Hepatocyte (in vitro differentiated cells): ENCODE data around the gene OR52J3. TPM values are rescaled to one million over a fixed set of nuclear protein-coding genes. Genes with fewer than 3 reads are reported as not detected.

ENCODE experiments used
- DNase-seq: peaks from one replicate; pipeline ENCODE4 v3.0.0-alpha.2; 2016; ENCODE audit warnings: low spot score
- H2AFZ ChIP-seq: fragments of 200-600 bp; sonication (generic); 2 replicates; pipeline ENCODE4 v1.6.0; 2016; ENCODE audit warnings: antibody characterized with exemption, mild to moderate bottlenecking
- H3K27ac ChIP-seq: fragments of 200-600 bp; sonication (generic); 2 replicates; pipeline ENCODE4 v1.5.1; 2016; ENCODE audit warnings: mild to moderate bottlenecking
- H3K27me3 ChIP-seq: fragments of 200-600 bp; sonication (generic); 2 replicates; pipeline ENCODE4 v1.6.1; 2016
- H3K36me3 ChIP-seq: fragments of 200-600 bp; sonication (generic); replicated peaks from 2 replicates; pipeline ENCODE4 v1.5.1; 2016; ENCODE audit warnings: low read depth; ENCODE audit not compliant: insufficient read depth
- H3K4me1 ChIP-seq: fragments of 200-600 bp; sonication (generic); 2 replicates; pipeline ENCODE4 v1.5.1; 2016; ENCODE audit warnings: mild to moderate bottlenecking, moderate library complexity; ENCODE audit not compliant: insufficient read depth
- H3K4me2 ChIP-seq: fragments of 200-600 bp; sonication (generic); 2 replicates; pipeline ENCODE4 v1.6.0; 2016
- H3K4me3 ChIP-seq: fragments of 200-600 bp; sonication (generic); 2 replicates; pipeline ENCODE4 v1.5.1; 2016; ENCODE audit warnings: mild to moderate bottlenecking
- H3K79me2 ChIP-seq: fragments of 200-600 bp; sonication (generic); 2 replicates; pipeline ENCODE4 v1.6.0; 2017; ENCODE audit warnings: mild to moderate bottlenecking
- H3K9me2 ChIP-seq: fragments of 200-600 bp; sonication (generic); replicated peaks from 2 replicates; pipeline ENCODE4 v1.6.0; 2017; ENCODE audit warnings: mild to moderate bottlenecking; ENCODE audit not compliant: insufficient read depth
- H3K9me3 ChIP-seq: fragments of 200-600 bp; sonication (generic); 2 replicates; pipeline ENCODE4 v1.5.1; 2016; ENCODE audit warnings: low read depth, mild to moderate bottlenecking
- H4K20me1 ChIP-seq: fragments of 200-600 bp; sonication (generic); 2 replicates; pipeline ENCODE4 v1.6.0; 2016; ENCODE audit warnings: mild to moderate bottlenecking; ENCODE audit not compliant: insufficient read depth, poor library complexity, severe bottlenecking
- EZH2 ChIP-seq: fragments of 200-600 bp; sonication (generic); IDR thresholded peaks from 2 replicates; pipeline ENCODE4 v1.6.1; 2016; ENCODE audit warnings: antibody characterized with exemption, mild to moderate bottlenecking, borderline replicate concordance
- EZH2phosphoT487 ChIP-seq: fragments of 200-600 bp; sonication (generic); IDR thresholded peaks from one replicate; pipeline ENCODE4 v1.6.1; 2018; ENCODE audit warnings: antibody characterized with exemption, mild to moderate bottlenecking, low read depth, moderate library complexity; ENCODE audit not compliant: unreplicated experiment, severe bottlenecking
- WGBS: methylation state at CpG from one replicate; pipeline ENCODE4 v1.1.6; 2016; ENCODE audit warnings: low lambda C conversion rate; ENCODE audit errors: missing lambda C conversion rate; 5-methylcytosine and 5-hydroxymethylcytosine counted together
- polyA plus RNA-seq: library from polyadenylated mRNA; unstranded; fragments of >200 nt; fragmentation: Nextera tagmentation; extraction: Ambion mirVana; gene quantifications from 2 replicates; pipeline ENCODE4 v1.2.1, GENCODE V29; 2016
- total RNA-seq: library from RNA; depleted of rRNA; stranded (reverse); fragments of >200 nt; gene quantifications from 2 replicates; pipeline ENCODE4 v1.2.3, GENCODE V29; 2014
- TF ChIP-seq, protein P1 (sequence below): fragments of 200-600 bp; sonication (generic); IDR thresholded peaks from 2 replicates; pipeline ENCODE4 v1.5.1; 2016; ENCODE audit warnings: antibody characterized with exemption, mild to moderate bottlenecking; ENCODE audit not compliant: poor library complexity

OR52J3 gene
- total and polyA plus RNA-seq, 2 experiments from 2014 or later = not detected

GRCh38 chr11:5065027-5065426 is 18.7 kb downstream of the OR52J3 start:
- Histone ChIP-seq H3K79me2 (no peaks in the 10 kb centered on the region), H4K20me1 (no peaks in the 10 kb centered on the region), H3K9me3 (no peaks in the 10 kb centered on the region), H3K27me3 (no peaks in the 10 kb centered on the region), H2AFZ (no peak overlapping the region), H3K4me2 (no peak overlapping the region), H3K4me1 (no peaks in the 10 kb centered on the region), H3K27ac (no peak overlapping the region), H3K9me2 (no peaks in the 10 kb centered on the region), H3K4me3 (no peak overlapping the region), H3K36me3 (no peaks in the 10 kb centered on the region)
- TF ChIP-seq EZH2phosphoT487 = no peak
- TF ChIP-seq, protein P1, sequence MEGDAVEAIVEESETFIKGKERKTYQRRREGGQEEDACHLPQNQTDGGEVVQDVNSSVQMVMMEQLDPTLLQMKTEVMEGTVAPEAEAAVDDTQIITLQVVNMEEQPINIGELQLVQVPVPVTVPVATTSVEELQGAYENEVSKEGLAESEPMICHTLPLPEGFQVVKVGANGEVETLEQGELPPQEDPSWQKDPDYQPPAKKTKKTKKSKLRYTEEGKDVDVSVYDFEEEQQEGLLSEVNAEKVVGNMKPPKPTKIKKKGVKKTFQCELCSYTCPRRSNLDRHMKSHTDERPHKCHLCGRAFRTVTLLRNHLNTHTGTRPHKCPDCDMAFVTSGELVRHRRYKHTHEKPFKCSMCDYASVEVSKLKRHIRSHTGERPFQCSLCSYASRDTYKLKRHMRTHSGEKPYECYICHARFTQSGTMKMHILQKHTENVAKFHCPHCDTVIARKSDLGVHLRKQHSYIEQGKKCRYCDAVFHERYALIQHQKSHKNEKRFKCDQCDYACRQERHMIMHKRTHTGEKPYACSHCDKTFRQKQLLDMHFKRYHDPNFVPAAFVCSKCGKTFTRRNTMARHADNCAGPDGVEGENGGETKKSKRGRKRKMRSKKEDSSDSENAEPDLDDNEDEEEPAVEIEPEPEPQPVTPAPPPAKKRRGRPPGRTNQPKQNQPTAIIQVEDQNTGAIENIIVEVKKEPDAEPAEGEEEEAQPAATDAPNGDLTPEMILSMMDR = no peak
- TF ChIP-seq EZH2 = no peak
- DNase-seq = no peak
- 13% methylated on average over 1 of the region's 1 CpG for WGBS

DNA sequence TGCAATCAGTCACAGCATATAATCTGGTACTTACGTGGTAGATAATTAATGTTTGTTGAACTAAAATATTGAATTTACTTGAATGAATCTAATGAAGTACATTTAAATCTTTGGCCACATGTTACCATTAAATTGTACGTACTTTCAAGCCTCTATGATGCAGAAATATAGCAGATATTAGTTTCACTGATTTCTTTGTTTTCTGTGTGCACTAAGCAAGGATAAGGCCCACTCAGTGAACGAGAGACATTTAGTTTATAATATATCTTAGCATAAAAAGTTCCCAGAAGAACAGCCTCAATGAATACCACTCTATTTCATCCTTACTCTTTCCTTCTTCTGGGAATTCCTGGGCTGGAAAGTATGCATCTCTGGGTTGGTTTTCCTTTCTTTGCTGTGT is 22.9 kb downstream of the OR52J3 start, which contains the start of gene OR52E1:
Gene OR52E1, plus strand, starts transcription at position 301 of the 400 bp plus-strand sequence.
- no peaks in the 10 kb centered on the region for H3K9me2 ChIP-seq
- TF ChIP-seq, protein P1 = no peak
- TF ChIP-seq EZH2phosphoT487 = no peak
- TF ChIP-seq EZH2 = no peak
- no peak within 1 kb of the TSS for H3K27ac ChIP-seq
- H2AFZ ChIP-seq = no peak within 1 kb of the TSS
- H3K4me1 ChIP-seq = no peaks in the 10 kb centered on the region
- no peaks in the 10 kb centered on the region for H3K9me3 ChIP-seq
- H3K27me3 ChIP-seq = no peaks in the 10 kb centered on the region
- H3K36me3 ChIP-seq = no peaks in the 10 kb centered on the region
- 66% methylated on average over 3 of the region's 3 CpGs for WGBS
- no peak within 1 kb of the TSS for H3K4me3 ChIP-seq
- H3K4me2 ChIP-seq = no peak within 1 kb of the TSS
- DNase-seq = no peak
- no peaks in the 10 kb centered on the region for H4K20me1 ChIP-seq
- H3K79me2 ChIP-seq = no peaks in the 10 kb centered on the region

GRCh38 chr11:5071799-5072198 is 25.5 kb downstream of the OR52J3 start:
- no peak overlapping the region for H3K4me3 ChIP-seq
- no peaks in the 10 kb centered on the region for H4K20me1 ChIP-seq
- no peaks in the 10 kb centered on the region for H3K4me1 ChIP-seq
- TF ChIP-seq, protein P1 = no peak
- TF ChIP-seq EZH2phosphoT487 (no peak), EZH2 (no peak)
- H2AFZ ChIP-seq = no peak overlapping the region
- no peak overlapping the region for H3K4me2 ChIP-seq
- H3K9me3 ChIP-seq = no peaks in the 10 kb centered on the region
- H3K27ac ChIP-seq = no peak overlapping the region
- H3K27me3 ChIP-seq = no peaks in the 10 kb centered on the region
- no peaks in the 10 kb centered on the region for H3K9me2 ChIP-seq
- H3K79me2 ChIP-seq = no peaks in the 10 kb centered on the region
- 53% methylated on average over 3 of the region's 3 CpGs for WGBS
- DNase-seq = no peak
- no peaks in the 10 kb centered on the region for H3K36me3 ChIP-seq

- no peak overlapping the region for H3K4me2 ChIP-seq
- no peak for TF ChIP-seq EZH2phosphoT487
- no peaks in the 10 kb centered on the region for H3K9me2 ChIP-seq
- DNase-seq = no peak
- no peaks in the 10 kb centered on the region for H3K36me3 ChIP-seq
- no peak overlapping the region for H3K4me3 ChIP-seq
- no peaks in the 10 kb centered on the region for H3K27me3 ChIP-seq
- no peaks in the 10 kb centered on the region for H4K20me1 ChIP-seq
- no peak overlapping the region for H3K27ac ChIP-seq
- no peak overlapping the region for H2AFZ ChIP-seq
- H3K9me3 ChIP-seq = no peaks in the 10 kb centered on the region
- 80% methylated on average over 2 of the region's 2 CpGs for WGBS
- no peaks in the 10 kb centered on the region for H3K79me2 ChIP-seq
- no peaks in the 10 kb centered on the region for H3K4me1 ChIP-seq
Observed at GRCh38 chr11:5081405-5081804, 35.1 kb downstream of the OR52J3 start.
